Measurements from ENCODE around the gene MTERF2.

The MTERF2 gene
- long read RNA-seq: 0 reads

GRCh38 chr12:106986625-106987389 lies at the start of gene MTERF2:
TSS of gene MTERF2 (minus strand) at chr12:106987146. CDS start at chr12:106978714, 8,432 bp downstream.
- H3K4me3 ChIP-seq (replicated peaks; ENCODE audit: insufficient read depth, low read length): peak within 1 kb of the TSS; percentile 37
- peaks cover 3% of the 10 kb centered on the region for H3K27me3 ChIP-seq (ENCODE audit: insufficient read depth, poor library complexity, severe bottlenecking)
- H3K27ac ChIP-seq (replicated peaks): no peak within 1 kb of the TSS
- TF ChIP-seq POLR2AphosphoS5 (IDR thresholded peaks at IDR 0.05; ENCODE audit: low read depth): no peak
- DNase-seq (ENCODE audit: low read depth in 1 of 2, low spot score in 1 of 2): peak; percentile 11 to 36

GRCh38 chr12:107035733-107036132 lies 48.8 kb upstream of the MTERF2 start:
- H3K4me3 ChIP-seq (replicated peaks; ENCODE audit: insufficient read depth, low read length): no peak overlapping the region
- no peak for DNase-seq (ENCODE audit: low read depth in 1 of 2, low spot score in 1 of 2)
- no peak overlapping the region for H3K27ac ChIP-seq (replicated peaks)
- no peak for TF ChIP-seq POLR2AphosphoS5 (IDR thresholded peaks at IDR 0.05; ENCODE audit: low read depth)
- TF ChIP-seq SPI1 (IDR thresholded peaks at IDR 0.05; ENCODE audit: borderline replicate concordance, low read depth): no peak
- no peak for TF ChIP-seq CTCF (IDR thresholded peaks at IDR 0.05; ENCODE audit: insufficient read depth, low read length)
- no peak for TF ChIP-seq GABPA (IDR thresholded peaks at IDR 0.05; ENCODE audit: low read depth)
- TF ChIP-seq REST (IDR thresholded peaks at IDR 0.05; ENCODE audit: insufficient replicate concordance, low read depth): no peak
- H3K27me3 ChIP-seq (ENCODE audit: insufficient read depth, poor library complexity, severe bottlenecking): no peaks in the 10 kb centered on the region

GRCh38 chr12:107033758-107034739 lies 47.1 kb upstream of the MTERF2 start:
- no peak overlapping the region for H3K4me3 ChIP-seq (replicated peaks; ENCODE audit: insufficient read depth, low read length)
- TF ChIP-seq POLR2AphosphoS5 (IDR thresholded peaks at IDR 0.05; ENCODE audit: low read depth) (no peak), REST (IDR thresholded peaks at IDR 0.05; ENCODE audit: insufficient replicate concordance, low read depth) (no peak), GABPA (IDR thresholded peaks at IDR 0.05; ENCODE audit: low read depth) (no peak), CTCF (IDR thresholded peaks at IDR 0.05; ENCODE audit: insufficient read depth, low read length) (no peak), SPI1 (IDR thresholded peaks at IDR 0.05; ENCODE audit: borderline replicate concordance, low read depth) (no peak)
- no peak for DNase-seq (ENCODE audit: low read depth in 1 of 2, low spot score in 1 of 2)
- H3K27me3 ChIP-seq (ENCODE audit: insufficient read depth, poor library complexity, severe bottlenecking): no peaks in the 10 kb centered on the region
- H3K27ac ChIP-seq (replicated peaks): no peak overlapping the region

GRCh38 chr12:107032266-107032665 lies 45.3 kb upstream of the MTERF2 start:
- Histone ChIP-seq H3K4me3 (replicated peaks; ENCODE audit: insufficient read depth, low read length) (no peak overlapping the region), H3K27ac (replicated peaks) (no peak overlapping the region), H3K27me3 (ENCODE audit: insufficient read depth, poor library complexity, severe bottlenecking) (no peaks in the 10 kb centered on the region)
- no peak for DNase-seq (ENCODE audit: low read depth in 1 of 2, low spot score in 1 of 2)
- TF ChIP-seq POLR2AphosphoS5 (IDR thresholded peaks at IDR 0.05; ENCODE audit: low read depth) (no peak), REST (IDR thresholded peaks at IDR 0.05; ENCODE audit: insufficient replicate concordance, low read depth) (no peak), GABPA (IDR thresholded peaks at IDR 0.05; ENCODE audit: low read depth) (no peak), CTCF (IDR thresholded peaks at IDR 0.05; ENCODE audit: insufficient read depth, low read length) (no peak), SPI1 (IDR thresholded peaks at IDR 0.05; ENCODE audit: borderline replicate concordance, low read depth) (no peak)
